Gastrocnemius medialis (tissue), 4 donors: ENCODE results near the gene BTBD3. TPM values are rescaled to one million over a fixed set of nuclear protein-coding genes. Genes with fewer than 3 reads are reported as not detected.

Source experiments
- ATAC-seq, 2 donors: fragments of 150-250 bp; one replicate each; pipeline ENCODE4 v1.9.1; 2016
- DNase-seq, 2 donors: peaks; one replicate each; pipeline ENCODE4 v3.0.0-alpha.2; 2019
- H3K27ac ChIP-seq, 4 donors: fragments of 200-600 bp; sonication (generic); 1 replicate in 1 of 4; 2 replicates in 3 of 4; pipeline ENCODE4 v1.5.1; 2016 to 2018; ENCODE audit warnings: mild to moderate bottlenecking in 2 of 4, moderate library complexity in 1 of 4
- H3K27me3 ChIP-seq, 3 donors: fragments of 200-600 bp; sonication (generic) in 2 of 3; 1 replicate in 1 of 3; 2 replicates in 2 of 3; pipeline versions ENCODE4 v1.5.1 to v1.6.0; 2016 to 2019; ENCODE audit warnings: mild to moderate bottlenecking in 1 of 3, moderate library complexity in 1 of 3
- H3K36me3 ChIP-seq, 2 donors: fragments of 200-600 bp; sonication (generic) in 1 of 2; one replicate each; pipeline ENCODE4 v1.5.1; 2017 to 2018
- H3K4me1 ChIP-seq, 2 donors: fragments of 200-600 bp; sonication (generic) in 1 of 2; one replicate each; pipeline ENCODE4 v1.5.1; 2016 to 2017; ENCODE audit warnings: mild to moderate bottlenecking in 2 of 2
- H3K4me3 ChIP-seq, 4 donors: fragments of 200-600 bp; sonication (generic) in 3 of 4; 1 replicate in 1 of 4; 2 replicates in 3 of 4; pipeline ENCODE4 v1.5.1; 2016 to 2019; ENCODE audit warnings: mild to moderate bottlenecking in 2 of 4
- H3K9me3 ChIP-seq, 3 donors: fragments of 200-600 bp; sonication (generic) in 2 of 3; 1 replicate in 1 of 3; 2 replicates in 2 of 3; pipeline ENCODE4 v1.5.1; 2016 to 2019
- POLR2A ChIP-seq, 2 donors: fragments of 450-650 bp; IDR thresholded peaks; one replicate each; pipeline ENCODE4 v1.6.1; 2017; ENCODE audit warnings: antibody characterized with exemption in 2 of 2, mild to moderate bottlenecking in 2 of 2, moderate library complexity in 2 of 2
- in situ Hi-C, 4 donors: fragments of 200-750 bp; cut with MboI; loops; one replicate each; pipeline versions ENCODE4 v1.15.0 to v1.8.0; 2017; ENCODE audit warnings: low sequenced_read_pairs in 4 of 4
- intact Hi-C: fragments of 100-400 bp; cut with DNase I; formaldehyde crosslinking; loops from one replicate; pipeline ENCODE4 v1.15.1; 2023; ENCODE audit warnings: low total_unique reads
- total RNA-seq, 4 donors: library from RNA; depleted of rRNA; stranded (reverse); fragments of >200 nt; gene quantifications; one replicate each; pipeline versions ENCODE4 v1.1.0 to v1.2.3, GENCODE V29; 2016
- TF ChIP-seq, protein P1 (sequence below), 5 experiments: fragments of 450-650 bp in 3 of 5; fragments of 200-600 bp in 2 of 5; sonication (generic) in 2 of 5; IDR thresholded peaks in 4 of 5; conservative IDR thresholded peaks in 1 of 5; 1 replicate in 4 of 5; 2 replicates in 1 of 5; pipeline ENCODE4 v1.5.1; 2016 to 2019; ENCODE audit warnings: antibody characterized with exemption in 5 of 5, mild to moderate bottlenecking in 3 of 5, moderate library complexity in 3 of 5

BTBD3 gene
- total RNA-seq, 4 donors from 2014 or later = 13.8 to 21.9 (median 14.8) TPM

DNA sequence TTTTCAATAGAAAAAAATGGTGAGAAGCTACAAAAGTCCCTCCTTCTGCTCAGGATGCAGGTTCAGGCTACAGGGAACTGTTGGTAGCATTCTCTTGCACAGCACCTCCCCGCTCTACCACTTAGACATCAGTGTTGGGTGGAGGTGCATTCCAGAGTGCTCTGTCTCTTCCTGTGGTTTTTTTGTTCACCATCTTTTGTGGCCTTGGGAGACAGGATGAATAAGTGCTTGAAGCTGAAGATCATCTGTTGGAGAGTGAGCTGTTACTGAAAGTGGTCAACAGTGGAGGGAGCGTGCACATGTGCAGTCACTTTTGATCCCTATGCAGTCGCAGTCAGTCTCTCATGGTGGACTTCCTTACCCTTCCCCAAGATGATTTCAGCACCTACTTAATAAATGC lies 16.6 kb upstream of the BTBD3 start:
- in situ Hi-C loops = loop anchor here in 1 of 4 donors (25.0 kb wide), 1 partner anchor 1239 kb away; the partner anchor contains the start of gene JAG1
- Histone ChIP-seq H3K4me1 (peaks cover 12 to 16% of the 10 kb centered on the region in 2 donors), H3K36me3 (no peaks in the 10 kb centered on the region), H3K27ac (no peak overlapping the region), H3K9me3 (no peaks in the 10 kb centered on the region), H3K4me3 (no peak overlapping the region), H3K27me3 (no peaks in the 10 kb centered on the region)
- TF ChIP-seq POLR2A (IDR thresholded peaks at IDR 0.05) = no peak
- TF ChIP-seq, protein P1, sequence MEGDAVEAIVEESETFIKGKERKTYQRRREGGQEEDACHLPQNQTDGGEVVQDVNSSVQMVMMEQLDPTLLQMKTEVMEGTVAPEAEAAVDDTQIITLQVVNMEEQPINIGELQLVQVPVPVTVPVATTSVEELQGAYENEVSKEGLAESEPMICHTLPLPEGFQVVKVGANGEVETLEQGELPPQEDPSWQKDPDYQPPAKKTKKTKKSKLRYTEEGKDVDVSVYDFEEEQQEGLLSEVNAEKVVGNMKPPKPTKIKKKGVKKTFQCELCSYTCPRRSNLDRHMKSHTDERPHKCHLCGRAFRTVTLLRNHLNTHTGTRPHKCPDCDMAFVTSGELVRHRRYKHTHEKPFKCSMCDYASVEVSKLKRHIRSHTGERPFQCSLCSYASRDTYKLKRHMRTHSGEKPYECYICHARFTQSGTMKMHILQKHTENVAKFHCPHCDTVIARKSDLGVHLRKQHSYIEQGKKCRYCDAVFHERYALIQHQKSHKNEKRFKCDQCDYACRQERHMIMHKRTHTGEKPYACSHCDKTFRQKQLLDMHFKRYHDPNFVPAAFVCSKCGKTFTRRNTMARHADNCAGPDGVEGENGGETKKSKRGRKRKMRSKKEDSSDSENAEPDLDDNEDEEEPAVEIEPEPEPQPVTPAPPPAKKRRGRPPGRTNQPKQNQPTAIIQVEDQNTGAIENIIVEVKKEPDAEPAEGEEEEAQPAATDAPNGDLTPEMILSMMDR (IDR thresholded peaks at IDR 0.05 in 4 of 5, conservative IDR thresholded peaks at IDR 0.05 in 1 of 5) = no peak
- intact Hi-C loops = no loop called here
- ATAC-seq (no peak), DNase-seq (no peak)

DNA sequence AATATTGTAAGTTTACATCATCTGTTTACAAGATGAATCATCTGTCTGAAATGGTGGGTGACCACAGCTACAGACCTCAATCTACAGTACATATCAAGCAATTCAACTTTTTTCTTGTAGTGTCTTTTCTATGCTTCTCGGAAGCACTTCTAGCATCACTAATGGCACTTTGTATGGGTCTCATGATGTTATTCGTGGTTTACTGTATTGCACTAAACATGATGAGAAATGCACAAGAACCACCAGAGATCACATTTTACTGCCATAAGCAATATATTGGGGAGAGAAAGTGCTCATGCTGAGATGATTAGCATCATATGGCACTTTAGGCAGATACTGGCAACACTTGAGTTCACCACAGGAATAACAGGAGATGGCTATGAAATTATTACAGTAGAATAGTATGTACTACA lies 15.4 kb upstream of the BTBD3 start:
- intact Hi-C loops = no loop called here
- Histone ChIP-seq H3K36me3 (no peaks in the 10 kb centered on the region), H3K4me3 (no peak overlapping the region), H3K9me3 (no peaks in the 10 kb centered on the region), H3K27ac (no peak overlapping the region), H3K27me3 (no peaks in the 10 kb centered on the region), H3K4me1 (peaks cover 7 to 10% of the 10 kb centered on the region in 2 donors)
- no peak for TF ChIP-seq POLR2A (IDR thresholded peaks at IDR 0.05)
- TF ChIP-seq, protein P1 (IDR thresholded peaks at IDR 0.05 in 4 of 5, conservative IDR thresholded peaks at IDR 0.05 in 1 of 5) = no peak
- DNase-seq (no peak), ATAC-seq (no peak)
- in situ Hi-C loops = loop anchor here in 1 of 4 donors (25.0 kb wide), 1 partner anchor 1240 kb away; the partner anchor contains the start of gene JAG1

DNA sequence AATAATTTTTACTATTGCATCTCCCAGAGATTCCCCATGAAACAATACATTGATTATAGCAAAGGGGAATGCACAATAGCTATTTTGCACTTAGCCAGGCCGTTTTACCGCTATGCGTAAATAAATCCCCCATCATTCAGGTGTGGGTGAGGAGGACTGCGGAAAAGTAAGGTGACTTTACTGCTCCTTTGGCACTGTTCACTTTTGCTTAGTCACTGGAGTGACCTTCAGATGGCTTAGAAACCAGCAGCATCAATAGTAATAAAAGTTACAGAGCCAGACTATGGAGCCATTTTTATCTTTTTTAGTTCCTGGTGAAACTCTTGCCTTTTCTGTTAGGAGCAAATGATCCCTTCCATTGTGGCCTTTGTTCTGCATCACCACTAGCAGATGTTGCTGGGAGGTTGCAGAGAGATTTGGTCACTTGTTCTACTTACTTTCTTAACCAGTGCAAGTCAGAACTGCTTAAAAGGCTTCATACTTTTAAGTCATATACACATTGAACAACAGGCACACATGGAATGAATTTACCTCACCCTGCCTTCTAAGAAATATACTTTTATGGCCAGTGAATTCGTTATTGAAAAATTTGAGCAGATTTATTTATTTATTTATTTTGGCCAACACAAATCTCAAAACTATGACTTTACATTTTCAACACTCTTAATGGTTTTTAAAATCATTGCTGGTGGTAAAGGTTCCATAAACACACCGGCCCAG lies 12.1 kb upstream of the BTBD3 start:
- H3K36me3 ChIP-seq = no peaks in the 10 kb centered on the region
- no peak overlapping the region for H3K27ac ChIP-seq
- intact Hi-C loops (no loop called here), in situ Hi-C loops (loop anchor here in 1 of 4 donors (25.0 kb wide), 1 partner anchor 1243 kb away; the partner anchor contains the start of gene JAG1)
- H3K4me3 ChIP-seq = no peak overlapping the region
- no peaks in the 10 kb centered on the region for H3K9me3 ChIP-seq
- DNase-seq (no peak), ATAC-seq (no peak)
- no peaks in the 10 kb centered on the region for H3K27me3 ChIP-seq
- H3K4me1 ChIP-seq = peaks cover 8 to 21% of the 10 kb centered on the region in 2 donors
- TF ChIP-seq, protein P1 (IDR thresholded peaks at IDR 0.05 in 4 of 5, conservative IDR thresholded peaks at IDR 0.05 in 1 of 5) = no peak
- TF ChIP-seq POLR2A (IDR thresholded peaks at IDR 0.05) = no peak

DNA sequence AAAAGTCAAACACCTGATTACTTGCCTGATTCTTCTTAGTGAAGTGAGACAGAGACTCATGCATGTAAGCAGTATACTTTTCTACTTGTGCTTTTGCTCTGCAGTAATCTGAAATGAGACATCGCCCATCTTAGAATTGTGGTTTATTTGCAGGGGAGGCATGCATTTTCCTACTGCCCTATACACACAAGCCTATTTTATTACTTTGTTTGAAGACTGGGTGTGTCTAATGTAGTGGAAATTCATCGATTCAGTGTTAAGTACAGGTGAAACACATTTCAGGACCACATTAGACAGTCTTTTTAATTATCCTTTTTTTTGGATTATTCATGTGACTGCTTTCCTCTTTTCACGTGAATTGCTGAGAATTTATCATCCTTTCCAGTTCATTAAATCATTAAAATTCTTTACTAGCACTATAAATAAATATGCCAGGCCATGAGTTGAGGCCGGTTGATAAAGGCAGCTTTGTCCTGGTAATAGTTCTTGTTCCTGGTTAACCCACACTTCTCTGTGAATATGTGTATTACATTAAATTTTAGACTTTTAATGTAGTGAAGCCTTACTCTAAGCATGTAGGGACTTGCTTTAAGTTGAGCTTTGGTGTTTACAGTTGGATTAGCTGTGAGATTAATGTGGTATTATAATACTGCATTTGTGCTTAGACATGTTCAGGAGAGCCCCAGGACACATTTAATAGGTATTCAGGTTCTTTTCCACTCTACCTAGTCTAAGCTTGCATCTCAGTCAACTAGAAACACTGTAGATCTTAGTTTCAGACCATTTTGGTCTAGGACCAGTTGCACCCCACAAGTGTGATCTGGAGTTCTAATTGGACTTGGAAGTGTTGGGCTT lies 10.8 kb upstream of the BTBD3 start:
- DNase-seq (no peak), ATAC-seq (no peak)
- no peaks in the 10 kb centered on the region for H3K9me3 ChIP-seq
- TF ChIP-seq, protein P1 (IDR thresholded peaks at IDR 0.05 in 4 of 5, conservative IDR thresholded peaks at IDR 0.05 in 1 of 5) = no peak
- no peak for TF ChIP-seq POLR2A (IDR thresholded peaks at IDR 0.05)
- H3K4me1 ChIP-seq = peaks cover 8 to 26% of the 10 kb centered on the region in 2 donors
- H3K36me3 ChIP-seq = no peaks in the 10 kb centered on the region
- in situ Hi-C loops = loop anchor here in 1 of 4 donors (25.0 kb wide), 1 partner anchor 1245 kb away; the partner anchor contains the start of gene JAG1
- intact Hi-C loops = no loop called here
- no peak overlapping the region for H3K4me3 ChIP-seq
- no peak overlapping the region for H3K27ac ChIP-seq
- H3K27me3 ChIP-seq = no peaks in the 10 kb centered on the region
